Endothelial cell of umbilical vein (primary cell): Measurements from ENCODE around the gene NR1H3. TPM values are rescaled to one million over a fixed set of nuclear protein-coding genes. Genes with fewer than 3 reads are reported as not detected.

Experiments
- BruUV-seq: library from RNA; stranded (reverse); fragments of 400-500 nt; replicated peaks from 2 replicates; lab custom pipeline; 2021; lab: Mats Ljungman, UMichigan
- CTCF ChIA-PET: fragments of 300-600, 350-600 bp; sonication (Branson Sonifier 250); formaldehyde crosslinking; loops from one replicate; lab custom pipeline; 2021; ENCODE audit warnings: antibody characterized with exemption, inconsistent platforms; lab: Charles Lee
- POLR2A ChIA-PET: fragments of 300-600, 350-600 bp; sonication (Branson Sonifier 250); formaldehyde crosslinking; loops from one replicate; lab custom pipeline; 2021; ENCODE audit warnings: antibody characterized with exemption, inconsistent platforms; lab: Charles Lee
- DNase-seq: peaks from one replicate; pipeline ENCODE4 v3.0.0-alpha.2; 2011; ENCODE audit warnings: low read depth, low spot score
- FAIRE-seq: peaks from 2 replicates; lab custom pipeline; 2011; peaks lifted over from hg19 to GRCh38; lab: Jason Lieb, UNC
- H2AFZ ChIP-seq: 2 replicates; pipeline ENCODE4 v1.6.0; 2012; ENCODE audit warnings: low read depth, low read length, control low read depth, inconsistent platforms
- H3K27ac ChIP-seq: 2 replicates; pipeline ENCODE4 v1.5.1; 2011; ENCODE audit warnings: low read depth, mild to moderate bottlenecking, control low read depth, low read length, moderate library complexity; ENCODE audit not compliant: insufficient read depth
- H3K27me3 ChIP-seq, 2 experiments: 2 replicates each; pipeline versions ENCODE4 v1.6.0 to v1.6.1; 2011; ENCODE audit warnings: low read length in 2 of 2, mixed read lengths in 1 of 2; ENCODE audit not compliant: control insufficient read depth in 2 of 2, insufficient read depth in 2 of 2
- H3K36me3 ChIP-seq, 2 experiments: 2 replicates in 1 of 2; 3 replicates in 1 of 2; pipeline ENCODE4 v1.5.1; 2011; ENCODE audit warnings: low read length in 2 of 2, mild to moderate bottlenecking in 1 of 2, moderate library complexity in 1 of 2; ENCODE audit not compliant: control insufficient read depth in 2 of 2, insufficient read depth in 2 of 2; ENCODE audit errors: extremely low read depth in 1 of 2
- H3K4me1 ChIP-seq: 3 replicates; pipeline ENCODE4 v1.5.1; 2011; ENCODE audit warnings: mild to moderate bottlenecking, low read length; ENCODE audit not compliant: control insufficient read depth, insufficient read depth; ENCODE audit errors: extremely low read depth
- H3K4me2 ChIP-seq: 2 replicates; pipeline ENCODE4 v1.6.1; 2011; ENCODE audit warnings: low read length, control low read depth, mixed read lengths; ENCODE audit not compliant: insufficient read depth
- H3K4me3 ChIP-seq, 3 experiments: fragments of 200-600 bp in 1 of 3; sonication (generic), shearing (Covaris generic) in 1 of 3; replicated peaks in 1 of 3; 2 replicates each; pipeline ENCODE4 v1.5.1; 2011 to 2016; ENCODE audit warnings: control low read depth in 3 of 3, low read length in 3 of 3, mild to moderate bottlenecking in 2 of 3, inconsistent platforms in 1 of 3, low read depth in 1 of 3, moderate library complexity in 1 of 3; ENCODE audit not compliant: insufficient read depth in 1 of 3
- H3K79me2 ChIP-seq: 2 replicates; pipeline ENCODE4 v1.6.0; 2012; ENCODE audit warnings: low read length, inconsistent platforms; ENCODE audit not compliant: control insufficient read depth, insufficient read depth
- H3K9ac ChIP-seq: replicated peaks from 2 replicates; pipeline ENCODE3; 2011; ENCODE audit warnings: low read length, control low read depth; ENCODE audit not compliant: insufficient read depth; ENCODE audit errors: extremely low read depth
- H3K9me1 ChIP-seq: replicated peaks from 3 replicates; pipeline ENCODE4 v1.6.0; 2011; ENCODE audit warnings: mild to moderate bottlenecking, low read length; ENCODE audit not compliant: control insufficient read depth, insufficient read depth; ENCODE audit errors: extremely low read depth
- H3K9me3 ChIP-seq: replicated peaks from 2 replicates; pipeline ENCODE4 v1.5.1; 2012; ENCODE audit warnings: low read length, inconsistent platforms; ENCODE audit not compliant: control insufficient read depth, insufficient read depth
- H4K20me1 ChIP-seq: replicated peaks from 2 replicates; pipeline ENCODE3; 2011; ENCODE audit warnings: mild to moderate bottlenecking, low read length; ENCODE audit not compliant: control insufficient read depth, insufficient read depth; ENCODE audit errors: extremely low read depth
- CTCF ChIP-seq, 2 donors: IDR thresholded peaks; 1 replicate in 1 of 2; 2 replicates in 1 of 2; pipeline ENCODE4 v1.5.1; 2011; ENCODE audit warnings: low read length in 2 of 2, mild to moderate bottlenecking in 2 of 2, moderate library complexity in 2 of 2, control low read depth in 1 of 2, inconsistent platforms in 1 of 2, low read depth in 1 of 2; ENCODE audit not compliant: insufficient read depth in 1 of 2; ENCODE audit errors: extremely low read depth in 1 of 2
- EZH2 ChIP-seq: IDR thresholded peaks from 2 replicates; pipeline ENCODE4 v1.6.1; 2012; ENCODE audit warnings: borderline replicate concordance, low read depth, mild to moderate bottlenecking, moderate library complexity, low read length, inconsistent platforms; ENCODE audit not compliant: severe bottlenecking
- FOS ChIP-seq: IDR thresholded peaks from 2 replicates; pipeline ENCODE4 v1.6.1; 2011; ENCODE audit warnings: mild to moderate bottlenecking, low read length, moderate library complexity, borderline replicate concordance; ENCODE audit not compliant: insufficient read depth
- GATA2 ChIP-seq: IDR thresholded peaks from 2 replicates; pipeline ENCODE4 v1.7.0; 2011; ENCODE audit warnings: low read depth, mild to moderate bottlenecking, moderate library complexity, mixed read lengths, low read length; ENCODE audit not compliant: insufficient read length, insufficient read depth
- JUN ChIP-seq: IDR thresholded peaks from 2 replicates; pipeline ENCODE4 v1.6.1; 2011; ENCODE audit warnings: borderline replicate concordance, low read depth; ENCODE audit not compliant: insufficient read length, insufficient read depth
- MYC ChIP-seq: IDR thresholded peaks from one replicate; pipeline ENCODE4 v1.6.1; 2011; ENCODE audit warnings: mild to moderate bottlenecking, low read depth, low read length
- POLR2A ChIP-seq: IDR thresholded peaks from 2 replicates; pipeline ENCODE4 v1.6.1; 2012; ENCODE audit warnings: low read depth, mild to moderate bottlenecking, control low read depth, low read length
- POLR2AphosphoS5 ChIP-seq: IDR thresholded peaks from 2 replicates; pipeline ENCODE4 v1.6.1; 2012; ENCODE audit warnings: low read depth, mild to moderate bottlenecking, control low read depth, low read length, moderate library complexity; ENCODE audit not compliant: insufficient read depth
- dilution Hi-C: fragments of 300-500 bp; cut with MboI; formaldehyde crosslinking; loops from one replicate; pipeline ENCODE4 v1.15.0; 2019; ENCODE audit warnings: low sequenced_read_pairs; ENCODE audit not compliant: extremely low pct_ligation_motif_present
- intact Hi-C: fragments of 100-400 bp; cut with micrococcal nuclease; formaldehyde crosslinking; loops from one replicate; pipeline ENCODE4 v1.10.0; 2022
- polyA plus RNA-seq, 4 experiments: library from polyadenylated mRNA; depleted of rRNA in 3 of 4; stranded (reverse) in 3 of 4; unstranded in 1 of 4; fragments of >200 nt; gene quantifications; 2 replicates each; pipeline versions ENCODE4 v1.2.1 to v1.2.3, GENCODE V29; 2011 to 2012; ENCODE audit warnings: missing spikeins in 1 of 4
- total RNA-seq: library from RNA; stranded (reverse); gene quantifications from 2 replicates; pipeline ENCODE4 v1.2.3, GENCODE V29; 2021
- TF ChIP-seq, protein P1 (sequence below): IDR thresholded peaks from 2 replicates; pipeline ENCODE4 v1.6.1; 2011; ENCODE audit not compliant: insufficient read depth, insufficient read length

NR1H3 gene
- total and polyA plus RNA-seq, 2 donors (not counting 3 experiments of a cell fraction or from before 2014, with no cell fraction given), result 9.8 to 16.3 TPM

DNA sequence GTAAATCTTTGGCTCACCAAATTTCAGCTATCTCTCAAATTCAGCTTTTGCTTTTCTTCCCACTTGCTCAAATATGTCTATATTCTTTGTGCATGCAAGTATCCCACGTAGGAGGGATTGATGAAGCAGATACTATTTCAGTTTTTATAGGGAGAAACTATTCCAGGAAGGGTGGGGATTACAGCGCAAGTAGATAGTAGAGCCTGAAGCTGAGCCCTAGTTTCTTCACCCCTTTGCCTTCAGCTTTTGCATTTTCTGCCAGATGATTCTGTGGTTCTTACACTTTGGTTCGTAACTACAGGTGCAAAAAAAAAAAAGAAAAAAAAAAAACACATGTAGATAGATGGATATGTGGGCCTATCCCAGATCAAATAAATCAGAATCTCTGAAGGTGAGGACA, 6.0 kb upstream of the NR1H3 start:
- Histone ChIP-seq H3K4me1 (peaks cover 28% of the 10 kb centered on the region), H3K79me2 (peaks cover 8% of the 10 kb centered on the region), H3K9ac (no peak overlapping the region), H3K9me3 (no peaks in the 10 kb centered on the region), H3K27me3 (no peaks in the 10 kb centered on the region), H3K36me3 (peaks cover 0 to 3% of the 10 kb centered on the region in 2 experiments), H3K27ac (no peak overlapping the region), H4K20me1 (no peaks in the 10 kb centered on the region), H3K4me3 (no peak overlapping the region), H3K9me1 (no peaks in the 10 kb centered on the region), H2AFZ (no peak overlapping the region), H3K4me2 (no peak overlapping the region)
- dilution Hi-C loops, result no loop called here
- no peak for DNase-seq
- ChIA-PET POLR2A (no interaction called here), CTCF (no interaction called here)
- intact Hi-C loops, result no loop called here
- BruUV-seq, result no TSS peak
- no peak for FAIRE-seq
- TF ChIP-seq POLR2AphosphoS5 (no peak), POLR2A (no peak), MYC (no peak), FOS (no peak), JUN (no peak), CTCF (IDR thresholded peaks at IDR 0.05; ENCODE audit: extremely low read depth in 1 of 2, insufficient read depth in 1 of 2, low read depth in 1 of 2, low read length in 2 of 2) (no peak), GATA2 (no peak), EZH2 (no peak)
- TF ChIP-seq, protein P1, sequence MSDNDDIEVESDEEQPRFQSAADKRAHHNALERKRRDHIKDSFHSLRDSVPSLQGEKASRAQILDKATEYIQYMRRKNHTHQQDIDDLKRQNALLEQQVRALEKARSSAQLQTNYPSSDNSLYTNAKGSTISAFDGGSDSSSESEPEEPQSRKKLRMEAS, result no peak
